Stimulated activated CD8-positive, alpha-beta memory T cell treated with anti-CD3 and anti-CD28 coated beads, Interleukin-4, amount 100 ng/mL, for 1 hour (primary cell): ENCODE measurements around the gene HOXD12.

Experiments
- DNase-seq, 2 donors: peaks; one replicate each; pipeline ENCODE4 v3.0.0-alpha.2; 2020; ENCODE audit warnings: low read depth in 2 of 2, low spot score in 1 of 2

Gene HOXD12

GRCh38 chr2:176099728-176100546 is at the start of gene HOXD12:
TSS of gene HOXD12 (plus strand) at chr2:176099795. CDS start at chr2:176099802, 7 bp downstream.
- no peak for DNase-seq

- no peak for DNase-seq
Observed at GRCh38 chr2:176056406-176056805, 43.2 kb upstream of the HOXD12 start.

GRCh38 chr2:176063958-176064357 is 35.6 kb upstream of the HOXD12 start:
- DNase-seq: no peak

- no peak for DNase-seq
Observed at GRCh38 chr2:176066645-176067588, 32.7 kb upstream of the HOXD12 start.

GRCh38 chr2:176067589-176068418 is 31.8 kb upstream of the HOXD12 start:
- no peak for DNase-seq

- DNase-seq: no peak
Observed at GRCh38 chr2:176068419-176068832, 31.2 kb upstream of the HOXD12 start.

- no peak for DNase-seq
Observed at GRCh38 chr2:176071330-176072291, 28.0 kb upstream of the HOXD12 start.

GRCh38 chr2:176072292-176072669 is 27.3 kb upstream of the HOXD12 start:
- DNase-seq: no peak

GRCh38 chr2:176072951-176073904 is 26.4 kb upstream of the HOXD12 start:
- DNase-seq: no peak

- DNase-seq: no peak
Observed at GRCh38 chr2:176074919-176075425, 24.6 kb upstream of the HOXD12 start.

- DNase-seq: no peak
Observed at GRCh38 chr2:176075481-176075880, 24.1 kb upstream of the HOXD12 start.

- DNase-seq: no peak
Observed at GRCh38 chr2:176076063-176076462, 23.5 kb upstream of the HOXD12 start.

GRCh38 chr2:176076796-176077195 is 22.8 kb upstream of the HOXD12 start:
- DNase-seq: no peak

GRCh38 chr2:176078541-176079284 is 20.9 kb upstream of the HOXD12 start:
- no peak for DNase-seq

- no peak for DNase-seq
Observed at GRCh38 chr2:176079285-176079830, 20.2 kb upstream of the HOXD12 start.

- DNase-seq: no peak
Observed at GRCh38 chr2:176079831-176080539, 19.6 kb upstream of the HOXD12 start.
